H1 (cell line): Measurements from ENCODE around the gene RFX1. TPM values are rescaled to one million over a fixed set of nuclear protein-coding genes. Genes with fewer than 3 reads are reported as not detected.

Source experiments
- CTCF ChIA-PET: fragments of 300-600 bp; sonication (Branson Sonifier 250); formaldehyde crosslinking; loops from one replicate; lab custom pipeline; 2021; ENCODE audit not compliant: partially characterized antibody; lab: Charles Lee
- POLR2A ChIA-PET: fragments of 300-600 bp; sonication (Branson Sonifier 250); formaldehyde crosslinking; loops from one replicate; lab custom pipeline; 2021; ENCODE audit warnings: inconsistent platforms; ENCODE audit not compliant: partially characterized antibody; lab: Charles Lee
- DNase-seq, 2 experiments: peaks; one replicate each; pipeline versions ENCODE4 v3.0.0 to v3.0.0-alpha.2; 2010 to 2022; ENCODE audit warnings: low spot score in 2 of 2, low read depth in 1 of 2, mixed read lengths in 1 of 2
- FAIRE-seq: peaks from 2 replicates; lab custom pipeline; 2011; peaks lifted over from hg19 to GRCh38; lab: Jason Lieb, UNC
- H2AFZ ChIP-seq: 2 replicates; pipeline ENCODE4 v1.8.1; 2012; ENCODE audit warnings: low read length, inconsistent platforms
- H2AK5ac ChIP-seq: 2 replicates; pipeline ENCODE4 v1.6.1; 2013; ENCODE audit warnings: low read depth, low read length
- H2BK120ac ChIP-seq: replicated peaks from 2 replicates; pipeline ENCODE3; 2013; ENCODE audit warnings: low read depth, low read length, inconsistent platforms
- H2BK12ac ChIP-seq: 2 replicates; pipeline ENCODE4 v1.6.1; 2013; ENCODE audit warnings: low read depth, low read length
- H2BK15ac ChIP-seq: 2 replicates; pipeline ENCODE4 v1.6.1; 2013; ENCODE audit warnings: low read length
- H2BK20ac ChIP-seq: 2 replicates; pipeline ENCODE4 v1.6.1; 2013; ENCODE audit warnings: low read length
- H2BK5ac ChIP-seq: 2 replicates; pipeline ENCODE4 v1.6.1; 2013; ENCODE audit warnings: low read depth, low read length
- H3K14ac ChIP-seq: 2 replicates; pipeline ENCODE4 v1.6.1; 2013; ENCODE audit warnings: inconsistent platforms; ENCODE audit not compliant: insufficient read length
- H3K18ac ChIP-seq: 2 replicates; pipeline ENCODE4 v1.6.1; 2013; ENCODE audit warnings: low read length; ENCODE audit errors: extremely low read depth
- H3K23ac ChIP-seq: 2 replicates; pipeline ENCODE4 v1.6.1; 2013; ENCODE audit warnings: inconsistent platforms; ENCODE audit not compliant: insufficient read length
- H3K23me2 ChIP-seq: 2 replicates; pipeline ENCODE4 v1.6.1; 2013; ENCODE audit warnings: low read depth, low read length
- H3K27ac ChIP-seq: 2 replicates; pipeline ENCODE4 v1.6.1; 2011; ENCODE audit warnings: low read depth, low read length, inconsistent platforms
- H3K27me3 ChIP-seq, 4 experiments: replicated peaks in 1 of 4; 1 replicate in 1 of 4; 2 replicates in 3 of 4; pipeline versions ENCODE4 v1.6.1 to v1.8.1; 2011 to 2013; ENCODE audit warnings: low read length in 3 of 4, mild to moderate bottlenecking in 3 of 4, inconsistent platforms in 2 of 4, mixed read lengths in 2 of 4, moderate library complexity in 1 of 4; ENCODE audit not compliant: control insufficient read depth in 3 of 4, insufficient read depth in 3 of 4; ENCODE audit errors: extremely low read depth in 1 of 4
- H3K36me3 ChIP-seq, 4 experiments: 2 replicates each; pipeline versions ENCODE4 v1.6.1 to v1.8.1; 2011 to 2013; ENCODE audit warnings: mild to moderate bottlenecking in 4 of 4, low read length in 3 of 4, moderate library complexity in 2 of 4, control low read depth in 1 of 4, inconsistent platforms in 1 of 4; ENCODE audit not compliant: insufficient read depth in 4 of 4, control insufficient read depth in 2 of 4
- H3K4ac ChIP-seq: replicated peaks from 2 replicates; pipeline ENCODE3; 2013; ENCODE audit warnings: low read length, low read depth, mixed read lengths, inconsistent platforms; ENCODE audit not compliant: insufficient read length
- H3K4me1 ChIP-seq, 4 experiments: replicated peaks in 1 of 4; 1 replicate in 1 of 4; 2 replicates in 3 of 4; pipeline versions ENCODE4 v1.6.1 to v1.8.1; 2011 to 2013; ENCODE audit warnings: low read length in 3 of 4, inconsistent platforms in 2 of 4, mixed read lengths in 1 of 4; ENCODE audit not compliant: insufficient read depth in 4 of 4, control insufficient read depth in 3 of 4
- H3K4me2 ChIP-seq, 2 experiments: 2 replicates each; pipeline versions ENCODE4 v1.6.1 to v1.8.1; 2011 to 2013; ENCODE audit warnings: low read depth in 2 of 2, low read length in 2 of 2, control low read depth in 1 of 2, inconsistent platforms in 1 of 2, mild to moderate bottlenecking in 1 of 2; ENCODE audit not compliant: insufficient read depth in 1 of 2
- H3K4me3 ChIP-seq, 4 experiments: fragments of 200-600, 300-600 bp in 1 of 4; sonication (generic), shearing (Covaris generic), sonication (Bioruptor Twin) in 1 of 4; 2 replicates each; pipeline versions ENCODE4 v1.5.1 to v1.8.1; 2011 to 2016; ENCODE audit warnings: low read length in 4 of 4, low read depth in 3 of 4, control low read depth in 2 of 4, inconsistent platforms in 2 of 4, mild to moderate bottlenecking in 2 of 4, mixed read lengths in 1 of 4, moderate library complexity in 1 of 4; ENCODE audit not compliant: insufficient read depth in 2 of 4; ENCODE audit errors: extremely low read depth in 1 of 4
- H3K56ac ChIP-seq: replicated peaks from 2 replicates; pipeline ENCODE3; 2013; ENCODE audit warnings: low read depth, mild to moderate bottlenecking, mixed read lengths, low read length, inconsistent platforms; ENCODE audit not compliant: insufficient read length
- H3K79me1 ChIP-seq: 2 replicates; pipeline ENCODE4 v1.6.1; 2013; ENCODE audit warnings: low read depth, low read length, control low read depth
- H3K79me2 ChIP-seq, 2 experiments: 2 replicates each; pipeline versions ENCODE4 v1.6.1 to v1.8.1; 2012 to 2013; ENCODE audit warnings: low read length in 2 of 2, mild to moderate bottlenecking in 2 of 2, inconsistent platforms in 1 of 2; ENCODE audit not compliant: insufficient read depth in 2 of 2, control insufficient read depth in 1 of 2
- H3K9ac ChIP-seq, 4 experiments: replicated peaks in 1 of 4; 1 replicate in 1 of 4; 2 replicates in 3 of 4; pipeline versions ENCODE4 v1.6.1 to v1.8.1; 2011 to 2013; ENCODE audit warnings: low read depth in 3 of 4, low read length in 3 of 4, control low read depth in 2 of 4, mild to moderate bottlenecking in 2 of 4, moderate library complexity in 2 of 4, inconsistent platforms in 1 of 4; ENCODE audit errors: extremely low read depth in 1 of 4
- H3K9me3 ChIP-seq, 2 experiments: 2 replicates each; pipeline versions ENCODE4 v1.6.1 to v1.8.1; 2012 to 2013; ENCODE audit warnings: mild to moderate bottlenecking in 2 of 2, moderate library complexity in 2 of 2, control low read depth in 1 of 2, inconsistent platforms in 1 of 2, low read depth in 1 of 2, low read length in 1 of 2, mixed read lengths in 1 of 2; ENCODE audit not compliant: insufficient read depth in 2 of 2
- H4K20me1 ChIP-seq, 2 experiments: replicated peaks in 1 of 2; 2 replicates each; pipeline versions ENCODE3 to v1.8.1; 2011 to 2013; ENCODE audit warnings: inconsistent platforms in 2 of 2, low read length in 2 of 2, mild to moderate bottlenecking in 1 of 2; ENCODE audit not compliant: insufficient read depth in 2 of 2, control insufficient read depth in 1 of 2
- H4K5ac ChIP-seq: 2 replicates; pipeline ENCODE4 v1.6.1; 2013; ENCODE audit warnings: low read length, low read depth, mixed read lengths, inconsistent platforms; ENCODE audit not compliant: insufficient read length
- H4K8ac ChIP-seq: 2 replicates; pipeline ENCODE4 v1.8.0; 2013; ENCODE audit warnings: mild to moderate bottlenecking, moderate library complexity, low read length, inconsistent platforms; ENCODE audit not compliant: insufficient read depth; ENCODE audit errors: extremely low read depth
- H4K91ac ChIP-seq: replicated peaks from 2 replicates; pipeline ENCODE3; 2013; ENCODE audit warnings: low read length, mixed read lengths, inconsistent platforms; ENCODE audit not compliant: insufficient read length
- CBX8 ChIP-seq: fragments of 300-800, 300-1000 bp; sonication (generic); IDR thresholded peaks from 2 replicates; pipeline ENCODE4 v1.7.1; 2016; ENCODE audit warnings: low read depth, low read length, borderline replicate concordance
- GTF2F1 ChIP-seq: IDR thresholded peaks from 2 replicates; pipeline ENCODE4 v1.6.1; 2012; ENCODE audit warnings: low read depth, low read length, improper control_type of control experiment, borderline replicate concordance
- JUN ChIP-seq: IDR thresholded peaks from 2 replicates; pipeline ENCODE4 v1.6.1; 2011; ENCODE audit warnings: low read depth, mild to moderate bottlenecking, improper control_type of control experiment, low read length
- POLR2AphosphoS5 ChIP-seq: IDR thresholded peaks from 2 replicates; pipeline ENCODE4 v1.6.1; 2011; ENCODE audit warnings: low read depth, low read length
- POU5F1 ChIP-seq: IDR thresholded peaks from 2 replicates; pipeline ENCODE4 v1.6.1; 2011; ENCODE audit warnings: low read depth, mild to moderate bottlenecking, low read length, moderate library complexity
- TEAD4 ChIP-seq: IDR thresholded peaks from 2 replicates; pipeline ENCODE4 v1.6.1; 2012; ENCODE audit warnings: low read depth, low read length, inconsistent platforms, mixed read lengths
- WGBS, 2 experiments: shearing (Covaris generic) in 1 of 2; methylation state at CpG; one replicate each; pipeline versions ENCODE4 v1.1.6 to v1.1.7; 2013 to 2015; ENCODE audit warnings: low lambda C conversion rate in 2 of 2, mixed read lengths in 2 of 2, inconsistent platforms in 1 of 2, low coverage in 1 of 2, missing lambda C conversion rate in 1 of 2; ENCODE audit not compliant: insufficient replicate concordance in 2 of 2, insufficient coverage in 1 of 2, insufficient read length in 1 of 2; ENCODE audit errors: extremely low coverage in 1 of 2, missing lambda C conversion rate in 1 of 2; 5-methylcytosine and 5-hydroxymethylcytosine counted together
- polyA plus RNA-seq, 7 experiments: library from polyadenylated mRNA; depleted of rRNA in 3 of 7; stranded (reverse) in 5 of 7; unstranded in 2 of 7; fragments of >200 nt in 5 of 7; fragments of 200-250 nt in 2 of 7; gene quantifications; 1 replicate in 5 of 7; 2 replicates in 1 of 7; 4 replicates in 1 of 7; pipeline versions ENCODE4 v1.2.1 to v1.2.3, GENCODE V29; 2011 to 2013; ENCODE audit warnings: missing spikeins in 2 of 7, mixed read lengths in 2 of 7
- total RNA-seq: library from RNA; stranded (reverse); fragmentation: NEBNext Ultra II Directional; extraction: Animal tissue kit (Norgen Biotek cat#: 25700); gene quantifications from 2 replicates; pipeline ENCODE4 v1.2.1, GENCODE V29; 2021

Gene RFX1
- total and polyA plus RNA-seq, 2 of the 8 experiments (the other 6 are each of a cell fraction or from before 2014, with no cell fraction given), result 4.9 to 17.0 TPM

DNA sequence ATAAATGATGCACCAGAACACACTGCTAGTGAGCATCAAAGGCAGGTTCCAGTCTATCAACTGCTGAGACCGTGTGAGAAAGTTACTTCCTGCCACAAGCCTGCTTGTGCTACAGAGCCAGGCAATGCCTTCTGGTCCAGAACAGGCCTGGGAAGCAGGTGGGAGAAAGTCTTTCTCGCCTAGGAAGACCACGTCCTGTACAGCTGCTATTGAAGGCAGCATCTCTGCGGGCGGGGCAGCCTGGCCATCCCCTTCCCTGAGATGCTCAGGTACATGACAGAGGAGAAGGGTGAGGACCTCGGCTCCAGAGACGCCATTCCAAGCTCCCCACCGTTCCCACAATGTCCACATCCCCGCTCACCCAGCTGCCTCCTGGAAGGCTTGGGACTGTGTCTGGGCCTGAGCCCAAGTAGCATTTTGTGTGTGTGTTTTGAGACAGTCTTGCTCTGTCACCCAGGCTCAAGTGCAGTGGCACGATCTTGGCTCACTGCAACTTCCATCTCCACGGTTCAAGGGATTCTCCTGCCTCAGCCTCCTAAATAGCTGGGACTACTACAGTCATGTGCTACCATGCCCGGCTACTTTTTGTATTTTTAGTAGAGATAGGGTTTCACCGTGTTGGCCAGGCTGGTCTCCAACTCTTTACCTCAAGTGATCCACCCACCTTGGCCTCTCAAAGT, 3.4 kb downstream of the RFX1 start:
- peaks cover 3% of the 10 kb centered on the region for H3K79me1 ChIP-seq
- peaks cover 0 to 9% of the 10 kb centered on the region in 2 experiments; a peak in 2 of 4 replicates for H3K79me2 ChIP-seq
- ChIA-PET CTCF (interaction anchor here (0.6 to 1.4 kb wide), 4 partner anchors 10 to 55 kb away, joined by 3 to 5 read pairs (median 4); no protein-coding TSS in a partner anchor), POLR2A (interaction anchor here (1.3 to 3.6 kb wide), 6 partner anchors 10 to 121 kb away, joined by 4 to 16 read pairs (median 8); partner anchors contain the start of gene DCAF15)
- FAIRE-seq, result no peak
- no peak overlapping the region for H4K8ac ChIP-seq
- peaks cover 5% of the 10 kb centered on the region; the same call in 1 of the 2 replicates for H3K23me2 ChIP-seq
- no peak overlapping the region for H4K91ac ChIP-seq
- no peak overlapping the region for H2AFZ ChIP-seq
- H2BK120ac ChIP-seq, result no peak overlapping the region
- no peak overlapping the region for H3K4ac ChIP-seq
- no peak overlapping the region for H2BK20ac ChIP-seq
- H3K14ac ChIP-seq, result no peak overlapping the region
- no peak overlapping the region; the same call in 1 of the 2 replicates for H2BK15ac ChIP-seq
- no peak overlapping the region for H2BK5ac ChIP-seq
- WGBS, 2 experiments, result 87% methylated on average over 13 of the region's 13 CpGs; no CpG with 5 or more reads in 1 of the 2 experiments
- TF ChIP-seq CBX8 (no peak), JUN (no peak), GTF2F1 (no peak), TEAD4 (no peak), POLR2AphosphoS5 (no peak), POU5F1 (no peak)
- H3K9ac ChIP-seq, result no peak overlapping the region
- H3K27me3 ChIP-seq, result no peaks in the 10 kb centered on the region
- peaks cover 6 to 12% of the 10 kb centered on the region in 2 experiments; a peak in 3 of 4 replicates for H3K9me3 ChIP-seq
- H3K23ac ChIP-seq, result no peak overlapping the region
- peak overlapping the region; percentile 6; the same call in 1 of the 2 replicates for H2BK12ac ChIP-seq
- H3K56ac ChIP-seq, result no peak overlapping the region
- H3K4me2 ChIP-seq, result no peak overlapping the region
- H2AK5ac ChIP-seq, result peak overlapping the region; percentile 48; the same call in 1 of the 2 replicates
- DNase-seq, result no peak
- peaks cover 0 to 7% (median 0%) of the 10 kb centered on the region in 4 experiments; a peak in 3 of 8 replicates for H3K36me3 ChIP-seq
- no peak overlapping the region for H3K4me3 ChIP-seq
- H3K18ac ChIP-seq, result no peak overlapping the region
- peaks cover 0 to 4% (median under 1%) of the 10 kb centered on the region in 4 experiments; a peak in 5 of 7 replicates for H3K4me1 ChIP-seq
- no peak overlapping the region for H3K27ac ChIP-seq
- no peak overlapping the region for H4K5ac ChIP-seq
- no peaks in the 10 kb centered on the region for H4K20me1 ChIP-seq
